Stimulated activated CD8-positive, alpha-beta memory T cell treated with anti-CD3 and anti-CD28 coated beads, Interleukin-2, amount 100 ng/mL, for 48 hours (primary cell): Measurements from ENCODE around the gene TMEM242.
A peak's percentile ranks its signal among the peaks of the same experiment; 100 is the strongest.

Experiments
- DNase-seq, 2 donors: peaks; one replicate each; pipeline ENCODE4 v3.0.0-alpha.2; 2020; ENCODE audit warnings: low read depth in 2 of 2

Gene TMEM242

GRCh38 chr6:157288575-157288974 is 34.7 kb downstream of the TMEM242 start:
- no peak for DNase-seq

- DNase-seq = no peak
Measured at GRCh38 chr6:157287923-157288322, 35.4 kb downstream of the TMEM242 start.

GRCh38 chr6:157287247-157287850 is 36.0 kb downstream of the TMEM242 start:
- DNase-seq = no peak

- DNase-seq = no peak
Measured at GRCh38 chr6:157285422-157285779, 37.9 kb downstream of the TMEM242 start.

- no peak for DNase-seq
Measured at GRCh38 chr6:157284738-157285421, 38.4 kb downstream of the TMEM242 start.

- DNase-seq = no peak
Measured at GRCh38 chr6:157283900-157284737, 39.2 kb downstream of the TMEM242 start.

- DNase-seq = no peak
Measured at GRCh38 chr6:157283330-157283898, 39.9 kb downstream of the TMEM242 start.

- no peak for DNase-seq
Measured at GRCh38 chr6:157282284-157282683, 41.0 kb downstream of the TMEM242 start.

GRCh38 chr6:157281570-157281969 is 41.7 kb downstream of the TMEM242 start:
- DNase-seq = no peak

GRCh38 chr6:157280947-157281346 is 42.4 kb downstream of the TMEM242 start:
- DNase-seq = no peak

- DNase-seq = no peak
Measured at GRCh38 chr6:157280157-157280556, 43.2 kb downstream of the TMEM242 start.

GRCh38 chr6:157278171-157278570 is 45.1 kb downstream of the TMEM242 start:
- DNase-seq = no peak

- no peak for DNase-seq
Measured at GRCh38 chr6:157276731-157277130, 46.6 kb downstream of the TMEM242 start.

GRCh38 chr6:157276134-157276532 is 47.2 kb downstream of the TMEM242 start:
- no peak for DNase-seq

GRCh38 chr6:157274471-157275226 is 48.7 kb downstream of the TMEM242 start:
- peak; percentile 69 to 73 for DNase-seq

GRCh38 chr6:157273756-157274470 is 49.4 kb downstream of the TMEM242 start:
- DNase-seq = peak; percentile 49 to 59

- no peak for DNase-seq
Measured at GRCh38 chr6:157272866-157273755, 50.2 kb downstream of the TMEM242 start.

GRCh38 chr6:157272372-157272771 is 50.9 kb downstream of the TMEM242 start:
- DNase-seq = no peak

GRCh38 chr6:157271911-157272310 is 51.4 kb downstream of the TMEM242 start:
- DNase-seq = no peak

- no peak for DNase-seq
Measured at GRCh38 chr6:157271441-157271840, 51.9 kb downstream of the TMEM242 start.
